T-cell (primary cell): ENCODE results near the gene TMEM256. TPM values are rescaled to one million over a fixed set of nuclear protein-coding genes. Genes with fewer than 3 reads are reported as not detected.
A peak's percentile ranks its signal among the peaks of the same experiment; 100 is the strongest.

Source experiments
- ATAC-seq, 4 experiments: fragments of 200-7000 bp in 3 of 4; fragments of 150-1000 bp in 1 of 4; cut with Tn5 transposase; replicated peaks in 1 of 4; 1 replicate in 3 of 4; 2 replicates in 1 of 4; pipeline ENCODE4 v1.10.0; 2021; ENCODE audit warnings: moderate library complexity in 3 of 4, mild to moderate bottlenecking in 2 of 4, moderate number of reproducible peaks in 1 of 4
- CTCF ChIA-PET, 2 donors: fragments of 300-600 bp; sonication (Branson Sonifier 250); formaldehyde crosslinking; loops; one replicate each; lab custom pipeline; 2022; ENCODE audit warnings: antibody characterized with exemption in 2 of 2; lab: Charles Lee
- POLR2A ChIA-PET, 2 donors: fragments of 300-600 bp; sonication (Branson Sonifier 250); formaldehyde crosslinking; loops; one replicate each; lab custom pipeline; 2022; ENCODE audit warnings: antibody characterized with exemption in 2 of 2; lab: Charles Lee
- DNase-seq, 35 experiments: peaks; one replicate each; pipeline versions ENCODE4 v3.0.0 to v3.0.0-alpha.2; 2013 to 2023
- H3K27ac ChIP-seq: one replicate; pipeline ENCODE4 v1.5.1; 2013; ENCODE audit warnings: low read length
- H3K27me3 ChIP-seq, 2 experiments: replicated peaks in 1 of 2; 1 replicate in 1 of 2; 2 replicates in 1 of 2; pipeline versions ENCODE4 v1.6.1 to v1.7.0; 2013; ENCODE audit warnings: low read length in 1 of 2, mixed read lengths in 1 of 2; ENCODE audit not compliant: control insufficient read depth in 2 of 2, insufficient read depth in 2 of 2; ENCODE audit errors: extremely low read depth in 1 of 2
- H3K36me3 ChIP-seq, 2 donors: 1 replicate in 1 of 2; 2 replicates in 1 of 2; pipeline versions ENCODE4 v1.6.1 to v1.7.0; 2013; ENCODE audit warnings: low read length in 1 of 2; ENCODE audit not compliant: control insufficient read depth in 2 of 2, insufficient read depth in 1 of 2; ENCODE audit errors: extremely low read depth in 1 of 2
- H3K4me1 ChIP-seq, 2 experiments: 1 replicate in 1 of 2; 2 replicates in 1 of 2; pipeline versions ENCODE4 v1.6.1 to v1.7.0; 2013; ENCODE audit warnings: low read length in 2 of 2, mixed read lengths in 1 of 2; ENCODE audit not compliant: insufficient read depth in 2 of 2, control insufficient read depth in 1 of 2; ENCODE audit errors: extremely low read depth in 1 of 2
- H3K4me3 ChIP-seq, 2 donors: 1 replicate in 1 of 2; 2 replicates in 1 of 2; pipeline versions ENCODE4 v1.5.1 to v1.7.0; 2013; ENCODE audit warnings: mild to moderate bottlenecking in 2 of 2, low read length in 1 of 2, moderate library complexity in 1 of 2; ENCODE audit not compliant: control insufficient read depth in 1 of 2; ENCODE audit errors: extremely low read depth in 1 of 2
- H3K9me3 ChIP-seq: 2 replicates; pipeline ENCODE4 v1.7.0; 2013
- H3K27ac Mint-ChIP-seq, 2 donors: one replicate each; pipeline ENCODE4 v1.8.0; 2020 to 2021; ENCODE audit warnings: mild to moderate bottlenecking in 2 of 2, mixed read lengths in 2 of 2
- H3K27me3 Mint-ChIP-seq, 2 donors: one replicate each; pipeline ENCODE4 v1.8.0; 2021 to 2022; ENCODE audit warnings: mixed read lengths in 2 of 2
- H3K36me3 Mint-ChIP-seq: one replicate; pipeline ENCODE4 v1.8.0; 2021; ENCODE audit warnings: mixed read lengths
- H3K4me1 Mint-ChIP-seq, 3 donors: one replicate each; pipeline ENCODE4 v1.8.0; 2020 to 2022; ENCODE audit warnings: mixed read lengths in 3 of 3, mild to moderate bottlenecking in 1 of 3
- H3K4me3 Mint-ChIP-seq, 3 donors: one replicate each; pipeline ENCODE4 v1.8.0; 2020 to 2022; ENCODE audit warnings: mild to moderate bottlenecking in 3 of 3, mixed read lengths in 3 of 3, moderate library complexity in 3 of 3
- H3K9me3 Mint-ChIP-seq, 3 donors: one replicate each; pipeline ENCODE4 v1.8.0; 2020 to 2022; ENCODE audit warnings: mixed read lengths in 3 of 3
- WGBS: methylation state at CpG from one replicate; pipeline ENCODE4 v1.1.5; 2013; ENCODE audit warnings: missing lambda C conversion rate; ENCODE audit not compliant: insufficient coverage; 5-methylcytosine and 5-hydroxymethylcytosine counted together
- total RNA-seq, 35 experiments: library from RNA in 6 of 35; stranded (reverse) in 6 of 35; fragments of 120-200 nt in 1 of 35; gene quantifications; one replicate each; pipeline versions ENCODE4 v1.2.1 to v1.2.4 and lab custom pipeline; 2013 to 2026

TMEM256 gene
- total RNA-seq, 5 donors from 2014 or later (not counting 1 experiment from before 2014, with no cell fraction given): 28.7 to 48.9 (median 45.6) TPM

GRCh38 chr17:7426896-7427489 is 23.1 kb upstream of the TMEM256 start:
- POLR2A ChIA-PET: no interaction called here
- Mint-ChIP-seq H3K4me3 (no peak overlapping the region), H3K27ac (no peak overlapping the region), H3K27me3 (no peaks in the 10 kb centered on the region), H3K9me3 (no peaks in the 10 kb centered on the region), H3K4me1 (no peaks in the 10 kb centered on the region), H3K36me3 (no peaks in the 10 kb centered on the region)
- Histone ChIP-seq H3K9me3 (no peaks in the 10 kb centered on the region), H3K27ac (no peak overlapping the region), H3K4me1 (no peaks in the 10 kb centered on the region), H3K27me3 (peaks cover 0 to 2% of the 10 kb centered on the region in 2 experiments), H3K4me3 (no peak overlapping the region), H3K36me3 (no peaks in the 10 kb centered on the region)
- ATAC-seq (no peak), DNase-seq (no peak)
- 86% methylated on average over 21 of the region's 29 CpGs for WGBS
- CTCF ChIA-PET: no interaction called here

DNA sequence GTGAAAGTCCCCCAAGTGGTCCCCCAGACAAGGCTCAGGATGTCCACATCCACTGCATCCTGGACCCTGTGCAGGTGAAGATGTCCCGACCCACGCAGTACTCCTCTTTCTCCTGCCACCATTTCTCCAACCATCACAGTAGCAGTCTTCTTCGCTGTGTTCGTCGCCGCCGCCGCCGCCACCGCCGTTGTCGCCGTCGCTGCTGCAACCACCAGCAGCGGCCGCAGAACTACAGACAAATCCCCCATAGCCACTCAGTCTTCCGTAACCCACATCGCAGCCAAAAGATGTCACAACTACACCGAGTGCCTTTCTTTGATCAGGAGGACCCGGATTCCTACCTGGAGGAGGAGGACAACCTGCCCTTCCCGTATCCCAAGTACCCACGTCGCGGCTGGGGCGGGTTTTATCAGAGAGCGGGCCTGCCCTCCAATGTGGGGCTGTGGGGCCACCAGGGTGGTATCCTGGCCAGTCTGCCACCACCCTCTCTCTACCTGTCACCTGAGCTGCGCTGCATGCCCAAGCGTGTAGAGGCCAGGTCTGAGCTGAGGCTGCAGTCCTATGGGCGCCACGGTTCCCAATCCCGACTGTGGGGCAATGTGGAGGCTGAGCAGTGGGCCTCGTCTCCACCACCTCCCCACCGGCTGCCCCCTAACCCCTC is 22.4 kb upstream of the TMEM256 start:
- DNase-seq (no peak), ATAC-seq (no peak)
- no peaks in the 10 kb centered on the region for H3K27me3 Mint-ChIP-seq
- no peak overlapping the region for H3K27ac ChIP-seq
- H3K9me3 Mint-ChIP-seq: no peaks in the 10 kb centered on the region
- H3K4me3 ChIP-seq: no peak overlapping the region
- no peaks in the 10 kb centered on the region for H3K4me1 ChIP-seq
- H3K27ac Mint-ChIP-seq: no peak overlapping the region
- WGBS: 91% methylated on average over 31 of the region's 33 CpGs
- ChIA-PET POLR2A (no interaction called here), CTCF (no interaction called here)
- H3K27me3 ChIP-seq: peaks cover 0 to 2% of the 10 kb centered on the region in 2 experiments
- no peaks in the 10 kb centered on the region for H3K36me3 ChIP-seq
- no peaks in the 10 kb centered on the region for H3K36me3 Mint-ChIP-seq
- no peak overlapping the region for H3K4me3 Mint-ChIP-seq
- no peaks in the 10 kb centered on the region for H3K9me3 ChIP-seq
- H3K4me1 Mint-ChIP-seq: no peaks in the 10 kb centered on the region

DNA sequence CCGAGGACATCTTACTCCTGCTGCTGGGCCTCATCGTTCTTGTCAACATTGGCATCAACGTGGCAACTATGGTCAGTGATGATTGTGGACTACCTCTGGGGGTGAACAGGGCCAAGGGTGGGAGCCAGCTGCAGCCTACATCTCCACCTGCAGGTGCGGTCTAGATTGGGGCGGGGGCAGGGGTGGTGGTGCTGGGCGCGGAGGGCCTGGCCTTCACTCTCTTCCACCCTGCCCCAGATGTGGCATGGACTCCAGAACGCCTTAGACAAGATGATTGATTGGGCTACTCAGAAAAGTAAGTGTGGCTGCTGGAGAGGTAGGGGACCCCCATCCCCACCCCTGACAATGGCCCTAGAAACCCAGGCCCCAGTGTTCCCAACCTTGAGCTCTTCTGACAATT is 21.9 kb upstream of the TMEM256 start:
- no CpG with 5 or more reads among the region's 8 CpGs for WGBS
- CTCF ChIA-PET: interaction anchor here in 1 of 2 donors (0.7 kb wide), 1 partner anchor 58 kb away, joined by 3 read pairs; no protein-coding TSS in a partner anchor
- DNase-seq (no peak), ATAC-seq (no peak)
- H3K27me3 Mint-ChIP-seq: no peaks in the 10 kb centered on the region
- H3K4me1 Mint-ChIP-seq: no peaks in the 10 kb centered on the region
- no peaks in the 10 kb centered on the region for H3K9me3 Mint-ChIP-seq
- H3K4me1 ChIP-seq: no peaks in the 10 kb centered on the region
- H3K27me3 ChIP-seq: peaks cover 0 to 2% of the 10 kb centered on the region in 2 experiments
- POLR2A ChIA-PET: no interaction called here
- H3K36me3 Mint-ChIP-seq: no peaks in the 10 kb centered on the region
- no peak overlapping the region for H3K4me3 Mint-ChIP-seq
- H3K27ac ChIP-seq: no peak overlapping the region
- H3K27ac Mint-ChIP-seq: no peak overlapping the region
- H3K9me3 ChIP-seq: no peaks in the 10 kb centered on the region
- no peaks in the 10 kb centered on the region for H3K36me3 ChIP-seq
- H3K4me3 ChIP-seq: no peak overlapping the region

DNA sequence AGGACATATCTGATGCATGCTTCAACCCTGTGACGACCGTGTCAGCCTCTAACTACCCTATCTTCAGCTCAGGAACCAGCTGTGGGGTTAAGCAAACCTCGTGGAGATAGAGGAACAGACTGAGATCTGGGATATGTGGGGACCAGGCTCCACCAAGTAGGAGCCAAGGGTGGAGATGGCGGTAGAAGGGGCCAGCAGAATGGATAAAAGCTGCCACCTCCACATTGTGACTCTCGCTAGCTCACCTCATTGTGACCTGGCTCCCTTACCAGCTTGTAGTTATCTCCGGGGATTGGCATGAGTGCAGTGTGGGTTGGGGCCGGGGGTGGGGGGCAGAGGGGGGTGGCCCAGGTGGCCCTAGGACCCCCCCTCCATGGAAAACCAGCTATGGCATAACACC is 21.4 kb upstream of the TMEM256 start, which contains the start of gene SPEM2:
TSS of gene SPEM2 (plus strand) at position 301 of the 400 bp plus-strand sequence. CDS start at position 374, 73 bp downstream.
- Histone ChIP-seq H3K4me3 (no peak within 1 kb of the TSS), H3K36me3 (no peaks in the 10 kb centered on the region), H3K9me3 (no peaks in the 10 kb centered on the region), H3K27ac (no peak within 1 kb of the TSS), H3K4me1 (no peaks in the 10 kb centered on the region), H3K27me3 (peaks cover 0 to 2% of the 10 kb centered on the region in 2 experiments)
- WGBS: no CpG with 5 or more reads among the region's 7 CpGs
- Mint-ChIP-seq H3K4me3 (no peak within 1 kb of the TSS), H3K27me3 (no peaks in the 10 kb centered on the region), H3K4me1 (no peaks in the 10 kb centered on the region), H3K9me3 (no peaks in the 10 kb centered on the region), H3K36me3 (no peaks in the 10 kb centered on the region), H3K27ac (no peak within 1 kb of the TSS)
- no peak for ATAC-seq
- ChIA-PET CTCF (interaction anchor here in 1 of 2 donors (0.5 to 0.7 kb wide), 2 partner anchors 57 to 1067 kb away, joined by 3 to 5 read pairs; no protein-coding TSS in a partner anchor), POLR2A (no interaction called here)
- DNase-seq: no peak

DNA sequence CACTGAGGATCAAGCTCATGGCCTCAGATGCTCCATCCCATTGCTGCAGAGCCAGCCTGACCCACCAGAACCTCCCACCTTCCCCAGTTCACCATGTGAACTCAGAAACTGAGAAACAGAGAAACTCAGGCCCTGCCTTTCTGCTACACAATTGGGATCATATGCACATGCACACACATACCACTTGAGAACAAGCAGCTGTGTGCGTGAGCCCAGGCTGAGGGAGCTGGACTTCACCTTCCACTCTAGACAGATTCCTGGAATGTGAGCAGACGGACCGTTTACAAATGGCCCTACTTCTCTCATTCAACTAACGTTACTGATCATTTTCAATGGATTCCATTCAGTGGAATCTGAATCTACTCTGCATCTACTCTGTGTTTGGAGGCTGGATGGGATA is 19.8 kb upstream of the TMEM256 start:
- CTCF ChIA-PET: no interaction called here
- Mint-ChIP-seq H3K9me3 (no peaks in the 10 kb centered on the region), H3K27ac (peak overlapping the region in 1 of 2 donors; percentile 15), H3K36me3 (no peaks in the 10 kb centered on the region), H3K4me1 (no peaks in the 10 kb centered on the region), H3K27me3 (peaks cover 0 to 4% of the 10 kb centered on the region in 2 donors), H3K4me3 (no peak overlapping the region)
- no peak for ATAC-seq
- POLR2A ChIA-PET: no interaction called here
- WGBS: 88% methylated on average over 1 of the region's 4 CpGs
- no peak overlapping the region for H3K4me3 ChIP-seq
- H3K27ac ChIP-seq: no peak overlapping the region
- peaks cover 0 to 17% of the 10 kb centered on the region in 2 experiments for H3K27me3 ChIP-seq
- H3K4me1 ChIP-seq: no peaks in the 10 kb centered on the region
- H3K9me3 ChIP-seq: no peaks in the 10 kb centered on the region
- no peaks in the 10 kb centered on the region for H3K36me3 ChIP-seq
- no peak for DNase-seq

DNA sequence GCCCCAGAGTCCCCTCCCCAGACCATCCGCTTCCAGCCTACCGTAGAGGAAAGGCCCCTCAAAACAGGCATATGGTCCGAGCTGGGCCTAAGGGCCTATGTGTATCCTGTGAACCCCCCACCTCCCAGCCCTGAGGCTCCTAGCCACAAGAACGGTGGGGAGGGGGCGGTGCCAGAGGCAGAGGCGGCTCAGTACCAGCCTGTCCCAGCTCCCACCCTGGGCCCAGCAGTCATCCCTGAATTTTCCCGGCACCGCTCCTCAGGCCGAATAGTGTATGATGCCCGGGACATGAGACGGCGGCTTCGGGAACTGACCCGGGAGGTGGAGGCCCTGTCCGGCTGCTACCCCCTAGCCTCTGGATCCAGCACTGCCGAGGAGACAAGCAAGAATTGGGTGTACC is 17.3 kb upstream of the TMEM256 start:
- no peaks in the 10 kb centered on the region for H3K4me1 ChIP-seq
- H3K36me3 ChIP-seq: no peaks in the 10 kb centered on the region
- no peak overlapping the region for H3K27ac Mint-ChIP-seq
- H3K4me3 ChIP-seq: no peak overlapping the region
- peaks cover 0 to 21% of the 10 kb centered on the region in 2 experiments for H3K27me3 ChIP-seq
- DNase-seq (no peak), ATAC-seq (no peak)
- H3K9me3 Mint-ChIP-seq: no peaks in the 10 kb centered on the region
- H3K27ac ChIP-seq: no peak overlapping the region
- CTCF ChIA-PET: no interaction called here
- POLR2A ChIA-PET: no interaction called here
- H3K9me3 ChIP-seq: no peaks in the 10 kb centered on the region
- WGBS: 93% methylated on average over 8 of the region's 16 CpGs
- no peaks in the 10 kb centered on the region for H3K4me1 Mint-ChIP-seq
- no peaks in the 10 kb centered on the region for H3K36me3 Mint-ChIP-seq
- no peak overlapping the region for H3K4me3 Mint-ChIP-seq
- H3K27me3 Mint-ChIP-seq: peaks cover 0 to 4% of the 10 kb centered on the region in 2 donors
